ENCODE measurements around the gene IQGAP3.

The IQGAP3 gene

GRCh38 chr1:156495401-156496140, 76.8 kb downstream of the IQGAP3 start:
- DNase-seq (ENCODE audit: low spot score), result no peak

- no peak for DNase-seq (ENCODE audit: low spot score)
These were observed 78.0 kb downstream of the IQGAP3 start for GRCh38 chr1:156494309-156494895.

GRCh38 chr1:156493742-156494141, 78.6 kb downstream of the IQGAP3 start:
- no peak for DNase-seq (ENCODE audit: low spot score)

- DNase-seq (ENCODE audit: low spot score), result no peak
These were observed 79.2 kb downstream of the IQGAP3 start for GRCh38 chr1:156493154-156493631.

GRCh38 chr1:156492591-156493080, 79.7 kb downstream of the IQGAP3 start:
- DNase-seq (ENCODE audit: low spot score), result no peak

GRCh38 chr1:156492013-156492590, 80.3 kb downstream of the IQGAP3 start:
- DNase-seq (ENCODE audit: low spot score), result no peak

GRCh38 chr1:156491151-156491949, 81.0 kb downstream of the IQGAP3 start:
- no peak for DNase-seq (ENCODE audit: low spot score)

GRCh38 chr1:156490401-156491032, 81.8 kb downstream of the IQGAP3 start:
- peak; percentile 63 for DNase-seq (ENCODE audit: low spot score)

- no peak for DNase-seq (ENCODE audit: low spot score)
These were observed 82.5 kb downstream of the IQGAP3 start for GRCh38 chr1:156489935-156490293.

- DNase-seq (ENCODE audit: low spot score), result no peak
These were observed 83.0 kb downstream of the IQGAP3 start for GRCh38 chr1:156489166-156489934.

- no peak for DNase-seq (ENCODE audit: low spot score)
These were observed 83.7 kb downstream of the IQGAP3 start for GRCh38 chr1:156488566-156489165.

GRCh38 chr1:156487862-156488261, 84.5 kb downstream of the IQGAP3 start:
- no peak for DNase-seq (ENCODE audit: low spot score)

GRCh38 chr1:156486421-156487344, 85.7 kb downstream of the IQGAP3 start:
- DNase-seq (ENCODE audit: low spot score), result no peak

GRCh38 chr1:156485984-156486383, 86.4 kb downstream of the IQGAP3 start:
- DNase-seq (ENCODE audit: low spot score), result no peak

GRCh38 chr1:156484480-156485058, 87.8 kb downstream of the IQGAP3 start:
- DNase-seq (ENCODE audit: low spot score), result no peak

GRCh38 chr1:156483397-156483796, 89.0 kb downstream of the IQGAP3 start:
- no peak for DNase-seq (ENCODE audit: low spot score)

- DNase-seq (ENCODE audit: low spot score), result no peak
These were observed 90.1 kb downstream of the IQGAP3 start for GRCh38 chr1:156482276-156482675.

- DNase-seq (ENCODE audit: low spot score), result no peak
These were observed 90.8 kb downstream of the IQGAP3 start for GRCh38 chr1:156481527-156481926.
